Measurements from ENCODE around the gene SOX2.
"Not testable (repeated sequence)": the region's sequence is repeated elsewhere in the genome, so short reads cannot be mapped to it uniquely, and the experiment has no call there.

The SOX2 gene

DNA sequence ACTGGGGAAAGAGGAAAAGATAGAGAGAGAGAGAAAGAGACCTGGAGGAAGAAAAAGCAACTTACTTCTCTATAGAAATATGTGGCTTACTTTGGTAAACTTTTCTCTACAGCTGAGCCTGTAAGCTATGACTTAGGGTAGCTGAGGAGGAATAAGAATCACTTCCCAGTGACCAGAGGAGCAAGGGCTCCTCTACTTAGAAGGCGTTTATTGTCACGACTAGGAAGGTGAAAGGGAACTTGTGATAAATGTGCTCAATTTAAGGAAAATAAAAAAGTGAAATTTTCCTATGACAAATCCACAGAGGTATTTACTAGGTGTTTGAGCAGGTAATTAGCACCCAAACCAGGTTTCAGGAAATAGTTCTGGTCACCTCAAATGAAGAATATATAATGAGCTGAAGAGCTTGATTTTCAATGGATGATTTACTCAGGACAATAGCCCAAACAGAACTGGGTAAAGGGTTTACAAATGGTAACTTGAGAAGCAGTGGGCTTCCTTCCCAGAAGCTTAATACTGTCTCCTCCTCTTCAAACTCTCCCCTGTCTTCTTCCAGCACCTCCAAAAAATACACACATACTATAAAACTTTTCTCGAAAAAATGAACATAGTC is 46.1 kb downstream of the SOX2 start:
- DNase-seq (ENCODE audit: low read depth in 3 of 3), result no peak

DNA sequence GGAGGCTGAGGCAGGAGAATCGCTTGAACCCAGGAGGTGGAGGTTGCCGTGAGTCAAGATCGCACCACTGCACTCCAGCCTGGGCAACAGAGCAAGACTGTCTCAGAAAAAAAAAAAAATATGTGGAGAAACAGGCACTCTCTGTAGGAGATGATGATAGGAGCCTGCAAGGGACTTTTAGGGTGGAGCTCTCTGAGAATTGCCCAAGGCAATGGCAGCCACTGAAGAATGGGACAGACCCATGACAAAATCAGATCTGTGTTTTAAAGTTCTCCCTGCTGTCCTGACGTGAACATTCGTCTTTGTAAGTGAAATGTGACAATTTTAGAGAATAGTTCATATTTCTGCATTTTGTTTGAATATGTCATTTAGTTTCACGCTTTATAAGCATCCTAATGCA is 50.2 kb downstream of the SOX2 start:
- DNase-seq (ENCODE audit: low read depth in 3 of 3), result no peak

DNA sequence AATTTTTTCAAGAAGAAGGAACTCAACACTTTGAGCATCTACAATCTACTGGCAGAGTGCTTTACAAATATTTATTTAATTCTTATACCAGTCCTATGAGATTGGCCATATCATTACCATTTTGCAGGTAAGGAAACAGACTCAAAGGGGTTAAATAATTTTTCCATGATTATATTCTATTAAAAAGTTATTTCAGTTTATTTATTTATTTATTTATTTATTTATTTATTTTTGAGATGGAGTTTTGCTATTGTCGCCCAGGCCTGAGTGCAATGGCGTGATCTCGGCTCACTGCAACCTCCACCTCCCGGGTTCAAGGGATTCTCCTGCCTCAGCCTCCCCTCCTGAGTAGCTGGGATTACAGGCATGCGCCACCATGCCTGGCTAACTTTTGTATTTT is 52.3 kb downstream of the SOX2 start:
- not testable (repeated sequence) for DNase-seq (ENCODE audit: low read depth in 3 of 3)
